ENCODE data around the gene ARHGAP9.
"Not testable (repeated sequence)": the region's sequence is repeated elsewhere in the genome, so short reads cannot be mapped to it uniquely, and the experiment has no call there.

Gene ARHGAP9

DNA sequence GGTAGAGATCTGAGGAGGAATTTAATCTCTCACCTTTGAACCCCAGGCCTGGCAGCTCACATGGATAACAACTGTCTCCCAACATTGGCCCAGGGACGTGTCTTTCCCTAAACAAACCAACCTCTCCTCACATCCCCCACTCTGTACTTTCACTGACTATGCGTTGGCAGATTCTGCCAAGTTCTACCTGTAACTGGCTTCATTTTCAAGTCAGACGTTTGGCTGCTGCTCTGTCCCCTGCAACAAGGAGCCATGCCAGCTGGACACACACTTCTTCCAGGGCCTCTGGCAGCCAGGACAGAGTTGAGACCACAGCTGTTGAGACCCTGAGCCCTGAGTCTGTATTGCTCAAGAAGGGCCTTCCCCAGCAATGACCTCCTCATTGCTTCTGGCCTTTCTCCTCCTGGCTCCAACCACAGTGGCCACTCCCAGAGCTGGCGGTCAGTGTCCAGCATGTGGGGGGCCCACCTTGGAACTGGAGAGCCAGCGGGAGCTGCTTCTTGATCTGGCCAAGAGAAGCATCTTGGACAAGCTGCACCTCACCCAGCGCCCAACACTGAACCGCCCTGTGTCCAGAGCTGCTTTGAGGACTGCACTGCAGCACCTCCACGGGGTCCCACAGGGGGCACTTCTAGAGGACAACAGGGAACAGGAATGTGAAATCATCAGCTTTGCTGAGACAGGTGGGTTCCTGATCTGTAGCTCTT, 45.0 kb downstream of the ARHGAP9 start, which contains the start of gene INHBC:
TSS of gene INHBC (plus strand) at position 268 of the 707 bp plus-strand sequence. CDS start at position 371, 103 bp downstream.
- DNase-seq (ENCODE audit: low read depth) = no peak

DNA sequence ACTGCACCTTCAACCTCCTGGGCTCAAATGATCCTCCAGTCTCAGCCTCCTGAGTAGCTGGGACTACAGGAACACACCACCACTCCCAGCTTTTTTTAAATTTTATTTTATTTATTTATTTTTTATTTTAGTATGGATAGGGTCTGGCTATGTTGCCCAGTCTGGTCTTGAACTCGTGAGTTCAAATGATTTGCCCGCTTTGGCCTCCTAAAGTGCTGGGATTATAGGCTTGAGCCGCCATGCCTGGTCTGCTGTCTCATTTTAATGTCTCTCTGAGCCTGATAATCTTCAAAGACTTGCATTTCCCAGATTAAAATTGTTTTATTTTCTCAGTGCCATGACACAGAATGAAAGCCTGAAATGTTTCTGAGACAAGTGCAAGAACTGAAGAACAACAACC, 46.3 kb downstream of the ARHGAP9 start:
- no peak for DNase-seq (ENCODE audit: low read depth)

DNA sequence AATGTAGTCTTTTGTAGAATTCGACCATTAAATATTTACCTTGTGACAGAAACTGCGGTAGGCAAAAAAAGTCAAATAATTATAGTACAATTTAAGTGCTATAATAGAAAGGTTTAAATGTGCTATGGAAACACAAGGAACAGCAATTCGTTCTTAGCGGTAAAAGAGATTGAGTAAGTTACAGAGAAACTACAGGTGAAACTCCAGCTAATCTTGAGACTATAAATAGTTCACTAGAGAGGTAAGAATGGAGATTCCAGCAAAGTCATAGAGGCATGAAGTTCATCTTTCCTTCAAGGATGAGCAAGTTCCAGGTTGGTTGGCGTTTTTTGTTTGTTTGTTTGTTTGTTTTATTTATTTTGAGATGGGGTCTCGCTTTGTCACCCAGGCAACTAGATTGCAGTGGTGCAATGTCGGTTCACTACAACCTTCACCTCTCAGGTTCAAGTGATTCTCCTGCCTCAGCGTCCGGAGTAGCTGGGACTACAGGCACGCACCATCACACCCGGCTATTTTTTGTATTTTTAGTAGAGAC, 47.9 kb downstream of the ARHGAP9 start:
- no peak for DNase-seq (ENCODE audit: low read depth)

DNA sequence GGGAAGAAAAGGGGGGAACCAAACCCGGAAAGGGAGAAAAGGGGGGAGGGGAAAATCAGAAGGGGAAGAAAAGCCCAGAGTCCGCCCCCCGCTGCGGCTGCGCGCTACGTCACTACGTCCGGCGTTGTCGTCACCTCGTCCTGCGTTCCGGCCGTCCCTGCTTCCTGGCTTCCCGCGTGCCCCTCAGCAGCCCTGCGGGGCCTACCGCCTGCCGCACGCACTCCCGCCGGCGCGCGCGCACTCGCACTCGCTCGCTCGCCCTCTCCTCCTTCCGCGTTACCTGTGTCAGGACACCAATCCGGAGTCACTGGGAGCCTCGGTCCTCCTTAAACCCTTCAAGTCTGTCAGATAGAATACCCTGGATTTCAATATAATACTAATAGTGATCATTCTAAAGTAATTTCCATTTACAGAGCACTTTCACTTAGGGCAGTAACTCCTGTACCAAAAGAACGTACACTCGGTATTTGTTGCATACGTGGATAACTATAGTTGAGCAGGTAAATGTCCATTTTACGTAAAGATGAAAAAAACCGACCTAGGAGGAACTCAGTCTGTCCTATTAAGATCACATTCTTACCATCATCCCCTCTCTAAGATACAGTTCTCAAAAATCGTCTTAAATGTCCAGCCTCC, 48.6 kb downstream of the ARHGAP9 start, which contains the start of gene R3HDM2:
TSS of gene R3HDM2 (minus strand) at position 113 of the 636 bp plus-strand sequence. CDS start 120,615 bp downstream, outside the sequence.
- DNase-seq (ENCODE audit: low read depth) = peak; percentile 92

DNA sequence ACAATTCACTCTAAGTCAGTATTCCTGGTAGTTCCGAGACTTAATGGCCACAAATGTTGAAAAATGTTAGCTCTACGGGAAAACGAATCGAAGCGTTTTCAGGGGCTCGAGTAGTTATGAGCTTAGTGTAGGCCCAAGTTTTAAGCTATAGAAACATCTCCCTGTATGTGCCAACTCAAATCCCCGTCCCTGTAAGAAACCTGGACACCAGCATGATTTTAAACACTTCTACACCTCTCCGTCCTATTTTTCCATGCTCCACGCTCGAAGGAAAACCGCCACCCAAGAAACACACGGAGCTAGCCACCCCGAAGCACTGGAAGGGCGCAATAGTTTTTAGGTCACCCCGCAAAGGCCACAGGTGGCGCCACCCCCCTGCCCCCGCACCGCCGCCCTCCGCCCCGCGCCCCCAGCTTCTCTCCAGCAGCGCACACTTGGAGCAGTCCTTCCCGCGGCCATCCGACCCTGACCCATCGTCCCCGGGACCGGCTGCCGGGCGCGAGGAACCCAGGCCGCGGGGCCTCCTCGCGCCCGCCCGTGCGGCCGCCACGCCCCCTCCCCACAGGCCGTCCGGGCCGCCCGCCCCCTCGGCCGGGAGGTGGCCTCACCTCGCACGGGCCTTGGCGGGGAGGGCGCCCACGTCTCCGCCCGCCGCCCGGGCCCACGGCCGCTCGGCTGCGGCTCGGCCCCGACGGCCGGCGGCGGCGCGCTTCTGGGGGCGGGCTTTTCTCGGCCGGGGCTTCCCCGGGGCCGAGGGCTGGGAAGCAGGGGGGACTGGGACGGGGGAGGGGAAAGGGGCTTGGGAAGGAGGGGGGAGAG, 49.3 kb downstream of the ARHGAP9 start:
- peak; percentile 12 for DNase-seq (ENCODE audit: low read depth)

DNA sequence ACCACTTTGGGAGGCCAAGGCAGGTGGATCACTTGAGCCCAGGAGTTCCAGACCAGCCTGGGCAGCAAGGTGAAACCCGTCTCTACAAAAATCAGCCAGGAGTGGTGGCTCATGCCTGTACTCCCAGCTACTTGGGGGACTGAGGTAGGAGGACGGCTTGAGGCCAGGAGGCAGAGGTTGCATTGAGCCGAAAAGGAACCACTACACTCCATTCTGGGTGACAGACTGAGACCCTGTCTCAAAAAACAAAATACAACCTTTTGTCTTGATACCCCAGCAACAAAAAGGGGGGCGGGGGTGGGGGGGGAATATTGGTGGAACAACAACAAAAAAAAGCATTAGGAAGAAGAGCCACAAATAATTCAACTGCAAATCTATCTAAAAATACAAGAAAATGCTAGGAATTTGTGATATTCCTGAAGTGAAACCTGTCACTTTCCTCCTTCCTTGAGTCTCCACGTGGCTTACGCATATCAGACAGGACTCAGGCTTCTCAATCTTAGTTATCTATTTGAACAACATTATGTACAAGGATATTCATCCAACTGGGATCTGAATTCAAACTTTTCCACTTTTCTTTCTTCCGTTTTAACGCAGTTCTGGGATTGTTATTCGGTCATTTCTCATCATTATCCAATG, 50.1 kb downstream of the ARHGAP9 start:
- DNase-seq (ENCODE audit: low read depth) = no peak

DNA sequence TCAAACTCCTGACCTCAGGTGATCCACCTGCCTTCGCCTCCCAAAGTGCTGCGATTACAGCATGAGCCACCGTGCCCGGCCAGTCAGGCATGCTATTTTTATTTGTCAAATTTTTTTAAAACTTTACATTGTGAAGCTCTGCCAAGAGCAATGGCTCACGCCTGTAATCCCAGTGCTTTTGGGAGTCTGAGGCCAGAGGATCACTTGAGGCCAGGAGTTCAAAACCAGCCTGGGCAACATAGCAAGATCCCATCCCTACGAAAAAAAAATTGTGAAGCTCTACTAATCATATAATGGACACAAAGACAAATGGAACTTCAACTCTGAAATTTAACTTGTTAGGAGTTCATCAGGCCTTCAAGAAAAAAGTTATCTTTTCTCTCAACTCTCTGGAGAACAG, 50.7 kb downstream of the ARHGAP9 start:
- DNase-seq (ENCODE audit: low read depth) = no peak

DNA sequence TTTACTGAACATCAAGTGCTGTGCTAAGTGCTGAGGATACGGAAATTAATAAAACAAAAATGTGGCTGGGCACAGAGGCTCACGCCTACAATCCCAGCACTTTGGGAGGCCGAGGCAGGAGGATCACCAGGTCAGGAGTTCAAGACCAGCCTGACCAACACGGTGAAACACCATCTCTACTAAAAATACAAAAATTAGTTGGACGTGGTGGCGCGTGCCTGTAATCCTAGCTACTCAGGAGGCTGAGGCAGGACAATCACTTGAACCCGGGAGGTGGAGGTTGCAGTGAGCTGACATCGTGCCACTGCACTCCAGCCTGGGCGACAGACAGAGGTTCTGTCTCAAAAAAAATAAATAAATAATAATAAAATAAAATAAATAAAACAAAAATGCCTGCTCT, 52.7 kb downstream of the ARHGAP9 start:
- not testable (repeated sequence) for DNase-seq (ENCODE audit: low read depth)
